ENCODE results near the gene MOCS2.

MOCS2 gene

DNA sequence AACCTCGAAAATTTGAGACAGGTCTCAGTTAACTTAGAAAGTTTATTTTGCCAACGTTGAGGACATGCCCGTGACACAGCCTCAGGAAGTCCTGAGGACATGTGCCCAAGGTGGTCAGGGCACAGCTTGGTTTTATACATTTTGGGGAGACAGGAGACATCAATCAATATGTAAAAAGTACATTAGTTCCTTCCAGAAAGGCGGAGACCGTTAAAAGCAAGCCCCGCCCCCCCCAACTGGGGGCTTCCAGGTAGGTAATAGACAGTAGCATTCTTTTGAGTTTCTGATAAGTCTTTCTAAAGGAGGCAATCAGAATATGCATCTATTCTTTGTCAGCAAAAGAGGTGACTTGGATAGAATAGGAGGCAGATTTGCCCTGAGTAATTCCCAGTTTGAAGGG, 599 bp upstream of the MOCS2 start:
- Mint-ChIP-seq H3K36me3 (peaks cover 9% of the 10 kb centered on the region), H3K9me3 (no peaks in the 10 kb centered on the region), H3K4me1 (peaks cover 36% of the 10 kb centered on the region), H3K4me3 (peak overlapping the region; percentile 92), H3K27me3 (no peaks in the 10 kb centered on the region), H3K27ac (peak overlapping the region; percentile 91)
- ATAC-seq, result peak; percentile 4

GRCh38 chr5:53109056-53109442, 508 bp downstream of the MOCS2 start:
- ATAC-seq, result no peak
- Mint-ChIP-seq H3K27ac (peak overlapping the region; percentile 91), H3K4me3 (peak overlapping the region; percentile 92), H3K27me3 (no peaks in the 10 kb centered on the region), H3K9me3 (no peaks in the 10 kb centered on the region), H3K36me3 (peaks cover 15% of the 10 kb centered on the region), H3K4me1 (peaks cover 40% of the 10 kb centered on the region)

- no peaks in the 10 kb centered on the region for H3K9me3 Mint-ChIP-seq
- no peak for ATAC-seq
- H3K27ac Mint-ChIP-seq, result no peak overlapping the region
- peaks cover 29% of the 10 kb centered on the region for H3K36me3 Mint-ChIP-seq
- H3K27me3 Mint-ChIP-seq, result no peaks in the 10 kb centered on the region
- H3K4me3 Mint-ChIP-seq, result no peak overlapping the region
- H3K4me1 Mint-ChIP-seq, result peaks cover 36% of the 10 kb centered on the region
These were observed 3.8 kb downstream of the MOCS2 start for GRCh38 chr5:53105611-53106300.

GRCh38 chr5:53100606-53101005, 9.0 kb downstream of the MOCS2 start:
- Mint-ChIP-seq H3K4me3 (no peak overlapping the region), H3K27ac (no peak overlapping the region), H3K27me3 (no peaks in the 10 kb centered on the region), H3K36me3 (peaks cover 42% of the 10 kb centered on the region), H3K9me3 (no peaks in the 10 kb centered on the region), H3K4me1 (peaks cover 9% of the 10 kb centered on the region)
- no peak for ATAC-seq

DNA sequence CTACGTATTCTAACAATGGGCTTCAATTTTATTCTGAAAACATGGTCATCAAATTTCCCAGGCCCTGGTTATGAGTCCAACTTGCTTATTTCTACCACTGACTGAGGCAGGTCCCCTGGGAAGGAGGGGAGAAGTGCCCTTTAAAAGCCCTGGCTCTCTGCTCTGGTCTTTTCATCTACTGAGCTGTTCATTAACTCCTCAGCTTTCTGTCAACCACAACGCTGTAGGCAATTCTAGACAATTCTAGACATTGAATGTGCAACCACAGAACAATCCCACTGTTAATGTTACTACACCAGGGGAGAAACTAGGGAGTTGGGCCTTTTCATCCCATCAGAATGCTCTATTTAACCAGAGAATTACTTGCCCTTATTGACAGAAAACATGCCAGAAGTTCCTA, 10.0 kb downstream of the MOCS2 start:
- Mint-ChIP-seq H3K27me3 (no peaks in the 10 kb centered on the region), H3K27ac (peak overlapping the region; percentile 7), H3K4me3 (no peak overlapping the region), H3K9me3 (no peaks in the 10 kb centered on the region), H3K4me1 (no peaks in the 10 kb centered on the region), H3K36me3 (peaks cover 32% of the 10 kb centered on the region)
- no peak for ATAC-seq

DNA sequence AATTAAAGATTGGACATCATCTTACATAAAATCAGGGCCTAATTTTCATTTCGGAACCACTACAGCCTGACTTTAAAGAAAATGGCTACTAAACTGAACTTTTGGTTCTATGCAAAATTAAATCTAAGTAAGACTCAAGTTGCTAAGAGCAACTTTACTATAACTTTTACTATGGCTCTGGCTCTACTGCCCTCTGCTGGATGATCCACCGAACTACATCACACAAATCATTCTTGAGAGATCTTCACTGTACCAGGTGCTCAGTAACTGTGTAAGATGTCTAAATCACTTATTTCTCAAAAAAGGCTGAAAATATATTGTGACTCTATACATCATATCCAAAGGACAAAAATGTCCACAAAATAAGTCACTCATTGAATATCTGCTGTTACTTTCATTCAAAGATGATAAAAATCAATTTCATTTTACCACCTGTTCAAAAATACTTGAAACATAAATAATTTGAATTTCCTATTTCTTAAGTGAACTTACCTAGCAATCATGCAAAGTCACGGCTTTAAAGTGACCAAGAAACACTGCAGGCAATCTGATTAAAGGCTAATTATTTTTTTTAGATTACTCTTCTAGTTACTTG, 13.5 kb downstream of the MOCS2 start:
- Mint-ChIP-seq H3K9me3 (no peaks in the 10 kb centered on the region), H3K27ac (no peak overlapping the region), H3K4me3 (no peak overlapping the region), H3K27me3 (no peaks in the 10 kb centered on the region), H3K4me1 (no peaks in the 10 kb centered on the region), H3K36me3 (peaks cover 19% of the 10 kb centered on the region)
- no peak for ATAC-seq

GRCh38 chr5:53095217-53095616, 14.3 kb downstream of the MOCS2 start:
- Mint-ChIP-seq H3K36me3 (peaks cover 19% of the 10 kb centered on the region), H3K4me1 (peaks cover 3% of the 10 kb centered on the region), H3K27me3 (no peaks in the 10 kb centered on the region), H3K27ac (no peak overlapping the region), H3K4me3 (no peak overlapping the region), H3K9me3 (no peaks in the 10 kb centered on the region)
- no peak for ATAC-seq

DNA sequence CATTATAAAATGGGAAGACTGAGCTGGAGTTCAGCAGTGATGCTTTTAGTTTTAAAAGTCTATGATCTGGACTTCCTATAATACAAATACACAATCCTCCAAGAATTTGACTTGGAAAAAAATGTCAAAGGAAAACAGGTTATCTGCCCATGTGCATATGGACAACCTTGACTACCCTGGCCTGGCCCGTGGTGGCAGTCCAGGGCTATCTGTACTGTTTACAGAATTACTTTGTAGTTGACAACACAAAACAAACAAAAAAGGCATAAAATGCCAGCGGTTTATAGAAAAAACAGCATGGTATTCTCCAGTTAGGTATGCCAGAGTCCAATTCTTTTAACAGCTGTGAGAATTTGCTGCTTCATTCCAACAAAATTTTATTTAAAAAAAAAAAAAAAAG, 17.3 kb downstream of the MOCS2 start:
- Mint-ChIP-seq H3K36me3 (peaks cover 2% of the 10 kb centered on the region), H3K9me3 (no peaks in the 10 kb centered on the region), H3K27me3 (no peaks in the 10 kb centered on the region), H3K27ac (no peak overlapping the region), H3K4me3 (no peak overlapping the region), H3K4me1 (peaks cover 6% of the 10 kb centered on the region)
- no peak for ATAC-seq

DNA sequence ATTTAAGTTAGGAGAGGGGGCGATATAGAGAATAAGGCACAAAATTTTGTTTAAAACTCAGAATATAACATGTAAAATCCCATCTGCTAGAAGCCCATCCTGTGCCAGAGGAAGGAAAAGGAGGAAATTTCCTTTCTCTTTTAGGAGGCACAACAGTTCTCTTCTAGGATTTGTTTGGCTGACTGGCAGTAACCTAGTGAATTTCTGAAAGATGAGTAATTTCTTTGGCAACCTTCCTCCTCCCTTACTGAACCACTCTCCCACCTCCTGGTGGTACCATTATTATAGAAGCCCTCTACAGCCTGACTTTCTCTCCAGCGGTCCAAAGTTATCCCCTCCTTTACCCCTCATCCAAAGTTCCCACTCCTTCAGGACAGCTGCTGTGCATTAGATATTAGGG, 18.3 kb downstream of the MOCS2 start:
- H3K36me3 Mint-ChIP-seq, result no peaks in the 10 kb centered on the region
- ATAC-seq, result no peak

DNA sequence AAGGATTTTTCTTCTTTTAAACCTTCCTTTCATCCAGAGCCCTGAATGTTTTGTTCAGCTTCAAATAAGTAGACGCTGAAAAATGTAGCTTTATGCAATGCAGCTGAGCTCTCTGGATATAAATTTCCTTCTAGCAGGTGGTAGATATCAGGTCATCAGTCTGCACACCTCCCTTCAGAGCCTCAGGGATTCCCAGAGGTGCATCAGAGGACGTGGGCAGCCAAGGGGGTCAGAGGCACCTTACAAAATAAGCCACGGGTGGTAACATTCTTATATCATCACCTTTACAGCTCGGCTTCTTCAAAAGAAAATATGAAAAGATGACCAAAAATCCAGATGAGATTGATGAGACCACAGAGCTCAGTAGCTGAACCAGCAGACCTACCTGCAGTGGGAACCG, 19.3 kb downstream of the MOCS2 start:
- Mint-ChIP-seq H3K27ac (no peak overlapping the region), H3K27me3 (no peaks in the 10 kb centered on the region), H3K4me1 (peaks cover 6% of the 10 kb centered on the region), H3K36me3 (no peaks in the 10 kb centered on the region), H3K9me3 (no peaks in the 10 kb centered on the region), H3K4me3 (no peak overlapping the region)
- no peak for ATAC-seq

More for the DNA sequence above, 18.3 kb downstream of the MOCS2 start:
- H3K27me3 Mint-ChIP-seq, result no peaks in the 10 kb centered on the region
- peaks cover 6% of the 10 kb centered on the region for H3K4me1 Mint-ChIP-seq
- no peak overlapping the region for H3K4me3 Mint-ChIP-seq
- H3K27ac Mint-ChIP-seq, result no peak overlapping the region
- H3K9me3 Mint-ChIP-seq, result no peaks in the 10 kb centered on the region

GRCh38 chr5:53089481-53089991, 20.0 kb downstream of the MOCS2 start:
- H3K27ac Mint-ChIP-seq, result no peak overlapping the region
- H3K9me3 Mint-ChIP-seq, result no peaks in the 10 kb centered on the region
- no peak for ATAC-seq
- H3K36me3 Mint-ChIP-seq, result no peaks in the 10 kb centered on the region
- H3K4me1 Mint-ChIP-seq, result peaks cover 6% of the 10 kb centered on the region
- H3K4me3 Mint-ChIP-seq, result no peak overlapping the region
- peaks cover 5% of the 10 kb centered on the region for H3K27me3 Mint-ChIP-seq

GRCh38 chr5:53087621-53088121, 21.9 kb downstream of the MOCS2 start:
- Mint-ChIP-seq H3K27me3 (peaks cover 24% of the 10 kb centered on the region), H3K4me1 (peaks cover 6% of the 10 kb centered on the region), H3K9me3 (no peaks in the 10 kb centered on the region), H3K36me3 (no peaks in the 10 kb centered on the region), H3K27ac (no peak overlapping the region), H3K4me3 (no peak overlapping the region)
- no peak for ATAC-seq

- H3K36me3 Mint-ChIP-seq, result no peaks in the 10 kb centered on the region
These were observed 22.4 kb downstream of the MOCS2 start for GRCh38 chr5:53087171-53087570.

GRCh38 chr5:53084546-53085255, 24.9 kb downstream of the MOCS2 start:
- Mint-ChIP-seq H3K36me3 (no peaks in the 10 kb centered on the region), H3K9me3 (no peaks in the 10 kb centered on the region), H3K4me3 (no peak overlapping the region), H3K27ac (no peak overlapping the region), H3K4me1 (no peaks in the 10 kb centered on the region), H3K27me3 (peaks cover 24% of the 10 kb centered on the region)
- ATAC-seq, result no peak

More at GRCh38 chr5:53087171-53087570, 22.4 kb downstream of the MOCS2 start:
- ATAC-seq, result no peak
- Mint-ChIP-seq H3K4me1 (peaks cover 6% of the 10 kb centered on the region), H3K27ac (no peak overlapping the region), H3K4me3 (no peak overlapping the region), H3K9me3 (no peaks in the 10 kb centered on the region), H3K27me3 (peaks cover 24% of the 10 kb centered on the region)

GRCh38 chr5:53083927-53084326, 25.6 kb downstream of the MOCS2 start:
- no peak overlapping the region for H3K27ac Mint-ChIP-seq
- H3K27me3 Mint-ChIP-seq, result peaks cover 24% of the 10 kb centered on the region
- H3K4me1 Mint-ChIP-seq, result no peaks in the 10 kb centered on the region
- no peak overlapping the region for H3K4me3 Mint-ChIP-seq
- H3K36me3 Mint-ChIP-seq, result no peaks in the 10 kb centered on the region
- H3K9me3 Mint-ChIP-seq, result no peaks in the 10 kb centered on the region
- ATAC-seq, result no peak

Measured in stimulated activated memory B cell treated with anti-CD40 and anti-IgM and Interleukin-4, amounts not matched to agents 10 μg/mL and 1 μg/mL and 100 μg/mL, for 72 hours (primary cell).